Glutamatergic neuron (in vitro differentiated cells): Measurements from ENCODE around the gene ADGRL4. TPM values are rescaled to one million over a fixed set of nuclear protein-coding genes. Genes with fewer than 3 reads are reported as not detected.

Source experiments
- DNase-seq: peaks from one replicate; pipeline ENCODE4 v3.0.0; 2022
- H3K27ac Mint-ChIP-seq: one replicate; pipeline ENCODE4 v1.8.0; 2020; ENCODE audit warnings: mild to moderate bottlenecking, mixed read lengths, inconsistent platforms; ENCODE audit not compliant: unreplicated experiment
- H3K27me3 Mint-ChIP-seq: one replicate; pipeline ENCODE4 v1.8.0; 2020; ENCODE audit warnings: mild to moderate bottlenecking, moderate library complexity, mixed read lengths, inconsistent platforms; ENCODE audit not compliant: unreplicated experiment
- H3K36me3 Mint-ChIP-seq: one replicate; pipeline ENCODE4 v1.8.0; 2020; ENCODE audit warnings: mild to moderate bottlenecking, mixed read lengths, inconsistent platforms; ENCODE audit not compliant: unreplicated experiment
- H3K4me1 Mint-ChIP-seq: one replicate; pipeline ENCODE4 v1.8.0; 2020; ENCODE audit warnings: mild to moderate bottlenecking, low read depth, mixed read lengths, inconsistent platforms; ENCODE audit not compliant: unreplicated experiment
- H3K4me3 Mint-ChIP-seq: one replicate; pipeline ENCODE4 v1.8.0; 2020; ENCODE audit warnings: mild to moderate bottlenecking, mixed read lengths, inconsistent platforms; ENCODE audit not compliant: unreplicated experiment
- H3K9me3 Mint-ChIP-seq: one replicate; pipeline ENCODE4 v1.8.0; 2020; ENCODE audit warnings: mild to moderate bottlenecking, moderate library complexity, mixed read lengths, inconsistent platforms; ENCODE audit not compliant: unreplicated experiment
- total RNA-seq: library from RNA; stranded (reverse); fragmentation: NEBNext Ultra II Directional; extraction: Animal tissue kit (Norgen Biotek cat#: 25700); gene quantifications from one replicate; pipeline ENCODE4 v1.2.1, GENCODE V29; 2021; ENCODE audit not compliant: unreplicated experiment
- TF ChIP-seq, protein P1 (sequence below): fragments of 200-600 bp; sonication (generic); IDR thresholded peaks from one replicate; pipeline ENCODE4 v1.5.0; 2021; ENCODE audit not compliant: partially characterized antibody, unreplicated experiment

ADGRL4 gene
- total RNA-seq, 1 donor from 2014 or later = not detected

GRCh38 chr1:78911956-78912880 is 94.3 kb downstream of the ADGRL4 start:
- H3K4me1 Mint-ChIP-seq = no peaks in the 10 kb centered on the region
- no peaks in the 10 kb centered on the region for H3K36me3 Mint-ChIP-seq
- no peaks in the 10 kb centered on the region for H3K27me3 Mint-ChIP-seq
- H3K4me3 Mint-ChIP-seq = no peak overlapping the region
- no peaks in the 10 kb centered on the region for H3K9me3 Mint-ChIP-seq
- DNase-seq = no peak
- TF ChIP-seq, protein P1, sequence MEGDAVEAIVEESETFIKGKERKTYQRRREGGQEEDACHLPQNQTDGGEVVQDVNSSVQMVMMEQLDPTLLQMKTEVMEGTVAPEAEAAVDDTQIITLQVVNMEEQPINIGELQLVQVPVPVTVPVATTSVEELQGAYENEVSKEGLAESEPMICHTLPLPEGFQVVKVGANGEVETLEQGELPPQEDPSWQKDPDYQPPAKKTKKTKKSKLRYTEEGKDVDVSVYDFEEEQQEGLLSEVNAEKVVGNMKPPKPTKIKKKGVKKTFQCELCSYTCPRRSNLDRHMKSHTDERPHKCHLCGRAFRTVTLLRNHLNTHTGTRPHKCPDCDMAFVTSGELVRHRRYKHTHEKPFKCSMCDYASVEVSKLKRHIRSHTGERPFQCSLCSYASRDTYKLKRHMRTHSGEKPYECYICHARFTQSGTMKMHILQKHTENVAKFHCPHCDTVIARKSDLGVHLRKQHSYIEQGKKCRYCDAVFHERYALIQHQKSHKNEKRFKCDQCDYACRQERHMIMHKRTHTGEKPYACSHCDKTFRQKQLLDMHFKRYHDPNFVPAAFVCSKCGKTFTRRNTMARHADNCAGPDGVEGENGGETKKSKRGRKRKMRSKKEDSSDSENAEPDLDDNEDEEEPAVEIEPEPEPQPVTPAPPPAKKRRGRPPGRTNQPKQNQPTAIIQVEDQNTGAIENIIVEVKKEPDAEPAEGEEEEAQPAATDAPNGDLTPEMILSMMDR = no peak
- H3K27ac Mint-ChIP-seq = no peak overlapping the region

- Mint-ChIP-seq H3K9me3 (no peaks in the 10 kb centered on the region), H3K4me3 (no peak overlapping the region), H3K4me1 (no peaks in the 10 kb centered on the region), H3K27ac (no peak overlapping the region), H3K27me3 (no peaks in the 10 kb centered on the region), H3K36me3 (no peaks in the 10 kb centered on the region)
- TF ChIP-seq, protein P1 = no peak
- no peak for DNase-seq
These were observed 103.9 kb downstream of the ADGRL4 start for GRCh38 chr1:78902641-78903040.

- H3K4me1 Mint-ChIP-seq = no peaks in the 10 kb centered on the region
- no peak for DNase-seq
- H3K9me3 Mint-ChIP-seq = no peaks in the 10 kb centered on the region
- H3K27me3 Mint-ChIP-seq = no peaks in the 10 kb centered on the region
- no peaks in the 10 kb centered on the region for H3K36me3 Mint-ChIP-seq
- TF ChIP-seq, protein P1 = no peak
- no peak overlapping the region for H3K4me3 Mint-ChIP-seq
- no peak overlapping the region for H3K27ac Mint-ChIP-seq
These were observed 111.7 kb downstream of the ADGRL4 start for GRCh38 chr1:78894811-78895210.

DNA sequence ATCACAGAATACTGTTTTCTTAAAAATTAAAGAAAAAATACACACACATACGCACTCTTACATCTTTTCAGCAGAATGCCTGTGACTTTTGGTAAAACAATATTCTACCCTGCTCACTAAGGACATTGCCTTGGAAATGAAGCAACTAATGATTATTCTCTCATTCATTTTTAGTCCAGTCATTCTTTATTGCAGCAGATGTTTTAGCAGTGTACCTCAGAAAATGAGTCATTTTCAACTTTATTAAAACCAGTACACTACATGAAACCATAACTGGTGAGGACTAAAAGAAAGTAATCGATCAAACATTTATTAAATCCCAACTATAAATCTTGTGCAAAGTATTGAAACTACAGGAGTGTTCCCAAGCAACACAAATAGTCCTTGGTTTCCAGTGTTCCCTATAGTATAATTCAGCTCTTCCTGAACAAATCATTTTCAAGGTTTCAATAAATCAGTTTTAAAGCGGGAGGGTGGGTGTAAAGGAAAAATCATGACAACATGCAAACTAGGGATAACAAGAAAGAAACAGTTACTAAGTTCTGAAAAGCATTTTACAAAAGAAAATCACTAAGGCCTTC is 114.2 kb downstream of the ADGRL4 start:
- TF ChIP-seq, protein P1 = no peak
- DNase-seq = no peak
- no peak overlapping the region for H3K27ac Mint-ChIP-seq
- no peaks in the 10 kb centered on the region for H3K27me3 Mint-ChIP-seq
- H3K36me3 Mint-ChIP-seq = no peaks in the 10 kb centered on the region
- H3K4me1 Mint-ChIP-seq = no peaks in the 10 kb centered on the region
- no peak overlapping the region for H3K4me3 Mint-ChIP-seq
- H3K9me3 Mint-ChIP-seq = no peaks in the 10 kb centered on the region

- Mint-ChIP-seq H3K9me3 (no peaks in the 10 kb centered on the region), H3K4me1 (no peaks in the 10 kb centered on the region), H3K27ac (no peak overlapping the region), H3K4me3 (no peak overlapping the region), H3K27me3 (no peaks in the 10 kb centered on the region), H3K36me3 (no peaks in the 10 kb centered on the region)
- DNase-seq = no peak
- TF ChIP-seq, protein P1 = no peak
These were observed 119.1 kb downstream of the ADGRL4 start for GRCh38 chr1:78887458-78887857.
